Suprapubic skin (tissue), 4 donors: ENCODE results near the gene DIPK1B.

Source experiments
- CTCF ChIP-seq, 2 donors: fragments of 200-600 bp in 1 of 2; fragments of 450-650 bp in 1 of 2; sonication (generic) in 1 of 2; IDR thresholded peaks; one replicate each; pipeline ENCODE4 v1.5.1; 2016 to 2019; ENCODE audit warnings: antibody characterized with exemption in 2 of 2, mild to moderate bottlenecking in 1 of 2, moderate library complexity in 1 of 2
- POLR2A ChIP-seq, 2 donors: fragments of 450-650 bp; IDR thresholded peaks; one replicate each; pipeline ENCODE4 v1.6.1; 2017; ENCODE audit warnings: antibody characterized with exemption in 2 of 2, mild to moderate bottlenecking in 2 of 2, moderate library complexity in 2 of 2
- POLR2AphosphoS5 ChIP-seq, 3 donors: sonication (generic); formaldehyde crosslinking; IDR thresholded peaks; one replicate each; pipeline ENCODE4 v1.6.1; 2017; ENCODE audit warnings: antibody characterized with exemption in 3 of 3

DNA sequence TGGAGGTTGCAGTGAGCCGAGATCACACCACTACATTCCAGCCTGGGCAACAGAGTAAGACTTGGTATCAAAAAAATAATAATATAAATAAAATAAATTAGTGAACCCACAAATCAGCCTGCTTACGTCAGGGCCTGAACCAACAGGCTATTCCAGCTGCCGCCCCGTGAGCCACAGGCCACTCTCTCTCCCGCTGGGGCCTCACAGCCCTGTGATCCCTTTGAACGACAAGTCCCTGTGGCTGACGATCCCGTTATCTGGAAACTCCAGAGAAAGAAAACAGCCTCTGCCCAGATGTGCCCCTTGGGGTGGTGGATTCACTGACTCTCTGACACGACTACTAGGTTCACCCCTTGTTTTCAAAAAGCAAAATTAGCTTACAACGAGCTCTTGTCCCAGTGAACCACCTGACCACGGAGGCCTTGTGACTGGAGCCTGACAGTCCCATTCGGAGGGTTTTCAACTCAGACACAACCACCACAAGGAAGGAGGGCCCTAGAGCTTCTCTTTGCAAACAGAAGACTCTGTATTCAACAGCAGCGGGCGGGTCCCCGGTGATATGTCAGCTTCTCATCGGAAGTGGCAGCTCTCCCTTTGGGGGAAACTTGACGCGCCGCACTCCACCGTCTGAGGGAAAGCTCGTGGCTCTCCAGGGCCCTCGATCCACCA, 4.4 kb upstream of the DIPK1B start:
- TF ChIP-seq CTCF (IDR thresholded peaks at IDR 0.05) (no peak), POLR2A (IDR thresholded peaks at IDR 0.05) (no peak), POLR2AphosphoS5 (IDR thresholded peaks at IDR 0.05) (no peak)
